Natural killer cell (primary cell): ENCODE measurements around the gene NR6A1. TPM values are rescaled to one million over a fixed set of nuclear protein-coding genes. Genes with fewer than 3 reads are reported as not detected.

Experiments used
- ATAC-seq, 3 donors: fragments of 150-1000 bp in 2 of 3; fragments of 200-7000 bp in 1 of 3; cut with Tn5 transposase; 1 replicate in 1 of 3; 2 replicates in 2 of 3; pipeline ENCODE4 v1.10.0; 2021; ENCODE audit warnings: mild to moderate bottlenecking in 2 of 3, moderate library complexity in 2 of 3
- DNase-seq, 2 donors: peaks; one replicate each; pipeline versions ENCODE4 v3.0.0 to v3.0.0-alpha.2; 2013 to 2021; ENCODE audit warnings: mixed read lengths in 1 of 2
- H3K27ac ChIP-seq: one replicate; pipeline ENCODE4 v1.5.1; 2013; ENCODE audit warnings: mild to moderate bottlenecking, low read length
- H3K27me3 ChIP-seq: one replicate; pipeline ENCODE4 v1.6.1; 2013; ENCODE audit warnings: low read length; ENCODE audit not compliant: control insufficient read depth, insufficient read depth
- H3K36me3 ChIP-seq: one replicate; pipeline ENCODE4 v1.6.1; 2013; ENCODE audit warnings: low read length; ENCODE audit not compliant: control insufficient read depth, insufficient read depth
- H3K4me1 ChIP-seq: one replicate; pipeline ENCODE4 v1.6.1; 2013; ENCODE audit warnings: low read length; ENCODE audit not compliant: control insufficient read depth, insufficient read depth
- H3K4me3 ChIP-seq: one replicate; pipeline ENCODE4 v1.5.1; 2013; ENCODE audit warnings: low read length
- H3K9me3 ChIP-seq: one replicate; pipeline ENCODE4 v1.6.1; 2013; ENCODE audit warnings: low read length; ENCODE audit not compliant: control insufficient read depth, insufficient read depth
- H3K27ac Mint-ChIP-seq, 2 donors: one replicate each; pipeline ENCODE4 v1.8.0; 2022; ENCODE audit warnings: mild to moderate bottlenecking in 2 of 2, mixed read lengths in 2 of 2, moderate library complexity in 1 of 2
- H3K27me3 Mint-ChIP-seq, 2 donors: one replicate each; pipeline ENCODE4 v1.8.0; 2022; ENCODE audit warnings: low read depth in 2 of 2, mixed read lengths in 2 of 2
- H3K36me3 Mint-ChIP-seq: one replicate; pipeline ENCODE4 v1.8.0; 2022; ENCODE audit warnings: mixed read lengths
- H3K4me1 Mint-ChIP-seq, 2 donors: one replicate each; pipeline ENCODE4 v1.8.0; 2022; ENCODE audit warnings: mixed read lengths in 2 of 2
- H3K4me3 Mint-ChIP-seq: one replicate; pipeline ENCODE4 v1.8.0; 2022; ENCODE audit warnings: mild to moderate bottlenecking, moderate library complexity, mixed read lengths
- H3K9me3 Mint-ChIP-seq, 2 donors: one replicate each; pipeline ENCODE4 v1.8.0; 2022; ENCODE audit warnings: mixed read lengths in 2 of 2
- CTCF ChIP-seq: fragments of 200-600 bp; IDR thresholded peaks from one replicate; pipeline ENCODE4 v1.8.0; 2022; ENCODE audit warnings: antibody characterized with exemption
- WGBS: methylation state at CpG from one replicate; pipeline ENCODE4 v1.1.7; 2013; ENCODE audit warnings: missing lambda C conversion rate; ENCODE audit not compliant: insufficient coverage; 5-methylcytosine and 5-hydroxymethylcytosine counted together
- intact Hi-C: fragments of 100-400 bp; cut with micrococcal nuclease; formaldehyde crosslinking; loops from one replicate; pipeline ENCODE4 v1.14.2; 2022
- total RNA-seq, 4 donors: library from RNA; stranded (reverse); fragments of 120-200 nt in 1 of 4; gene quantifications; one replicate each; pipeline versions ENCODE4 v1.2.3 to v1.2.4, GENCODE V29; 2013 to 2022

NR6A1 gene
- total RNA-seq, 3 donors from 2014 or later (not counting 1 experiment from before 2014, with no cell fraction given): 0.07 to 0.75 (median 0.49) TPM

DNA sequence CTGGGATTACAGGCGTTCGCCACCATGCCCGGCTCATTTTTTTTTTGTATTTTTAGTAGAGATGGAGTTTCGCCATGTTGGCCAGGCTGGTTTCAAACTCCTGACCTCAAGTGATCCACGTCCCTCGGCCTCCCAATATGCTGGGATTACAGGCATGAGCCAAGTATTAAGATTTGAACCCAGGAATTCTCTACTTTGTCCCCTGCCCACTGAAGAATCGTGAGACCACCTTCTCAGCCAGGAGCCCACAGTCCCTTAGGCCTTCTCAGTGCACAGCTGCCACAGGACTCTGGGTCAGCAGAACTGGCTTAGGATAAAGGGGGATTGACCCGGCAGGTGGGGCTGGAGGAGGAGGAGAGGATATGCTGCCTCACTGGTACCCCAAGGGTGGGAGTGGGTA lies 19.2 kb upstream of the NR6A1 start:
- TF ChIP-seq CTCF: no peak
- Histone ChIP-seq H3K4me1 (peaks cover 5% of the 10 kb centered on the region), H3K4me3 (no peak overlapping the region), H3K36me3 (no peaks in the 10 kb centered on the region), H3K9me3 (no peaks in the 10 kb centered on the region), H3K27ac (no peak overlapping the region), H3K27me3 (no peaks in the 10 kb centered on the region)
- no peak for DNase-seq
- H3K27ac Mint-ChIP-seq: no peak overlapping the region
- intact Hi-C loops: no loop called here
- no peaks in the 10 kb centered on the region for H3K27me3 Mint-ChIP-seq
- H3K4me3 Mint-ChIP-seq: no peak overlapping the region
- no peak for ATAC-seq
- no peaks in the 10 kb centered on the region for H3K9me3 Mint-ChIP-seq
- no peaks in the 10 kb centered on the region for H3K36me3 Mint-ChIP-seq
- 93% methylated on average over 8 of the region's 8 CpGs for WGBS
- H3K4me1 Mint-ChIP-seq: no peaks in the 10 kb centered on the region

GRCh38 chr9:124789531-124789930 lies 18.4 kb upstream of the NR6A1 start:
- H3K9me3 Mint-ChIP-seq: no peaks in the 10 kb centered on the region
- intact Hi-C loops: no loop called here
- ATAC-seq (no peak), DNase-seq (no peak)
- no peaks in the 10 kb centered on the region for H3K36me3 Mint-ChIP-seq
- no peak overlapping the region for H3K4me3 ChIP-seq
- no peaks in the 10 kb centered on the region for H3K4me1 Mint-ChIP-seq
- WGBS: 72% methylated on average over 2 of the region's 2 CpGs
- H3K27me3 ChIP-seq: no peaks in the 10 kb centered on the region
- no peak overlapping the region for H3K27ac Mint-ChIP-seq
- no peaks in the 10 kb centered on the region for H3K9me3 ChIP-seq
- no peak overlapping the region for H3K27ac ChIP-seq
- no peak overlapping the region for H3K4me3 Mint-ChIP-seq
- TF ChIP-seq CTCF: no peak
- no peaks in the 10 kb centered on the region for H3K36me3 ChIP-seq
- no peaks in the 10 kb centered on the region for H3K27me3 Mint-ChIP-seq
- peaks cover 5% of the 10 kb centered on the region for H3K4me1 ChIP-seq

GRCh38 chr9:124788542-124789217 lies 17.6 kb upstream of the NR6A1 start:
- no peaks in the 10 kb centered on the region for H3K36me3 Mint-ChIP-seq
- intact Hi-C loops: no loop called here
- H3K4me1 Mint-ChIP-seq: no peaks in the 10 kb centered on the region
- no peaks in the 10 kb centered on the region for H3K9me3 Mint-ChIP-seq
- no peak for TF ChIP-seq CTCF
- WGBS: 82% methylated on average over 2 of the region's 3 CpGs
- Histone ChIP-seq H3K36me3 (no peaks in the 10 kb centered on the region), H3K4me3 (no peak overlapping the region), H3K27me3 (no peaks in the 10 kb centered on the region), H3K9me3 (no peaks in the 10 kb centered on the region), H3K27ac (no peak overlapping the region), H3K4me1 (peaks cover 5% of the 10 kb centered on the region)
- no peaks in the 10 kb centered on the region for H3K27me3 Mint-ChIP-seq
- ATAC-seq: no peak
- H3K27ac Mint-ChIP-seq: no peak overlapping the region
- no peak for DNase-seq
- H3K4me3 Mint-ChIP-seq: no peak overlapping the region
